ENCODE measurements around the gene RNPEPL1.

RNPEPL1 gene

DNA sequence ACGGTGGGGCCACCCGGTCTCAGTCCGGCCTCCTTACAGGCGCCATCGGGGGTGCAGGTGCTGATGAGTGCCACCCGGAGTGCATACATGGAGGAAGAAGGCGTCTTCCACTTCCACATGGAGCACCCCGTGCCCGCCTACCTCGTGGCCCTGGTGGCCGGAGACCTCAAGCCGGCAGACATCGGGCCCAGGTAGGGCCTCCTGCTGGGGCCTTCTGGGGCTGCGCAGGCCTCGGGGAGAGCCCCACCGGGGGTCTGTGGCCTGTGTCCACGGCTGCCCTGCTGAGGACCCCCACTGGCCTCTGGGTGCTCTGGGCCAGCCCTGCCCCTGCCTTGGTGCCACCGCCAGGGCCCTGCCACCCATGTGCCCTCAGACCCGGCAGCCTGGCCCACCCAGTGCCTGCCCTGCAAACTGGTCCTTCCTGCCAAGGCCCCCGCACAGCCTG is 4.8 kb downstream of the RNPEPL1 start:
- CTCF ChIA-PET, result no interaction called here
- Histone ChIP-seq H3K36me3 (ENCODE audit: control insufficient read depth in 2 of 2, insufficient read depth in 1 of 2, low read length in 2 of 2) (peaks cover 0 to 42% of the 10 kb centered on the region in 2 experiments; a peak in 1 of 3 replicates), H3K27ac (ENCODE audit: extremely low read depth, low read depth, low read length) (no peak overlapping the region), H3K4me3 (ENCODE audit: low read depth, low read length) (no peak overlapping the region), H3K9me3 (ENCODE audit: control insufficient read depth, insufficient read depth, low read depth, low read length) (no peaks in the 10 kb centered on the region), H3K4me1 (ENCODE audit: control insufficient read depth, insufficient read depth, low read length) (no peaks in the 10 kb centered on the region)
- POLR2A ChIA-PET, result interaction anchor here (1.8 kb wide), 1 partner anchor 14 kb away, joined by 7 read pairs; the partner anchor contains the start of gene CAPN10
- TF ChIP-seq, protein P1, sequence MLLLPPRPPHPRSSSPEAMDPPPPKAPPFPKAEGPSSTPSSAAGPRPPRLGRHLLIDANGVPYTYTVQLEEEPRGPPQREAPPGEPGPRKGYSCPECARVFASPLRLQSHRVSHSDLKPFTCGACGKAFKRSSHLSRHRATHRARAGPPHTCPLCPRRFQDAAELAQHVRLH (tag by site-specific recombination; IDR thresholded peaks at IDR 0.05), result no peak
- no peak for TF ChIP-seq SP2 (tag by site-specific recombination; IDR thresholded peaks at IDR 0.05)

DNA sequence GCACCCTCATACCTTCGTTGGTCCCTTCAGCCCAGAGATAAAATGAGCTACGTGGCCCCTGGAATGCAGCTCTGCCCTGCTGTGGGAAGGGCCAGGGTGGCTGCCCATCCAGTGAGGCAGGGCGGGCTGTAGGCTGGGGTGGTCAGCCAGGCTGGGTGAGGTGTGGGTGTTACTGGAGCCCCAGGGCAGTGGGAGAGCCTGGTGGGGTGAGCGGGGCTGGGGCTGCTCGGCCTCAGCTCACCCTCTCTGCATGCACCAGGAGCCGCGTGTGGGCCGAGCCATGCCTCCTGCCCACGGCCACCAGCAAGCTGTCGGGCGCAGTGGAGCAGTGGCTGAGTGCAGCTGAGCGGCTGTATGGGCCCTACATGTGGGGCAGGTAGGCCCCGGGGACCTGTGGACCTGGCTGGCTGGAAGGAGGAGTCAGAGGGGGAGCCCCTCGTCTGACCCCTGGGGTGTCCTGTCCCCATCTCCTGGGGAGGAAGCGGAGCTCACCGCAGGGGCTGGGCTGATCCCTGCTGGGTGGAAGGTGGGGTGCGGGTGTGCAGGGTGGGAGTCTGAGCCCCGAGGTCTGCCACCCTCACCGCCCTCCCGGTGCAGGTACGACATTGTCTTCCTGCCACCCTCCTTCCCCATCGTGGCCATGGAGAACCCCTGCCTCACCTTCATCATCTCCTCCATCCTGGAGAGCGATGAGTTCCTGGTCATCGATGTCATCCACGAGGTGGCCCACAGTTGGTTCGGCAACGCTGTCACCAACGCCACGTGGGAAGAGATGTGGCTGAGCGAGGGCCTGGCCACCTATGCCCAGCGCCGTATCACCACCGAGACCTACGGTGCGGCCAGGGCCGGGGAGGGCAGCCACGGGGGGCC is 5.5 kb downstream of the RNPEPL1 start:
- POLR2A ChIA-PET, result interaction anchor here (1.8 kb wide), 1 partner anchor 13 kb away, joined by 7 read pairs; the partner anchor contains the start of gene CAPN10
- TF ChIP-seq, protein P2, sequence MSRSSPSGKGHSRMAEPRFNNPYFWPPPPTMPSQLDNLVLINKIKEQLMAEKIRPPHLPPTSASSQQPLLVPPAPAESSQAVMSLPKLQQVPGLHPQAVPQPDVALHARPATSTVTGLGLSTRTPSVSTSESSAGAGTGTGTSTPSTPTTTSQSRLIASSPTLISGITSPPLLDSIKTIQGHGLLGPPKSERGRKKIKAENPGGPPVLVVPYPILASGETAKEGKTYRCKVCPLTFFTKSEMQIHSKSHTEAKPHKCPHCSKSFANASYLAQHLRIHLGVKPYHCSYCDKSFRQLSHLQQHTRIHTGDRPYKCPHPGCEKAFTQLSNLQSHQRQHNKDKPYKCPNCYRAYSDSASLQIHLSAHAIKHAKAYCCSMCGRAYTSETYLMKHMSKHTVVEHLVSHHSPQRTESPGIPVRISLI (tag by site-specific recombination; IDR thresholded peaks at IDR 0.05), result no peak
- TF ChIP-seq, protein P3, sequence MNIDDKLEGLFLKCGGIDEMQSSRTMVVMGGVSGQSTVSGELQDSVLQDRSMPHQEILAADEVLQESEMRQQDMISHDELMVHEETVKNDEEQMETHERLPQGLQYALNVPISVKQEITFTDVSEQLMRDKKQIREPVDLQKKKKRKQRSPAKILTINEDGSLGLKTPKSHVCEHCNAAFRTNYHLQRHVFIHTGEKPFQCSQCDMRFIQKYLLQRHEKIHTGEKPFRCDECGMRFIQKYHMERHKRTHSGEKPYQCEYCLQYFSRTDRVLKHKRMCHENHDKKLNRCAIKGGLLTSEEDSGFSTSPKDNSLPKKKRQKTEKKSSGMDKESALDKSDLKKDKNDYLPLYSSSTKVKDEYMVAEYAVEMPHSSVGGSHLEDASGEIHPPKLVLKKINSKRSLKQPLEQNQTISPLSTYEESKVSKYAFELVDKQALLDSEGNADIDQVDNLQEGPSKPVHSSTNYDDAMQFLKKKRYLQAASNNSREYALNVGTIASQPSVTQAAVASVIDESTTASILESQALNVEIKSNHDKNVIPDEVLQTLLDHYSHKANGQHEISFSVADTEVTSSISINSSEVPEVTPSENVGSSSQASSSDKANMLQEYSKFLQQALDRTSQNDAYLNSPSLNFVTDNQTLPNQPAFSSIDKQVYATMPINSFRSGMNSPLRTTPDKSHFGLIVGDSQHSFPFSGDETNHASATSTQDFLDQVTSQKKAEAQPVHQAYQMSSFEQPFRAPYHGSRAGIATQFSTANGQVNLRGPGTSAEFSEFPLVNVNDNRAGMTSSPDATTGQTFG (tag by site-specific recombination; IDR thresholded peaks at IDR 0.05; ENCODE audit: borderline replicate concordance), result no peak
- TF ChIP-seq ZNF211 (tag by site-specific recombination; IDR thresholded peaks at IDR 0.05; ENCODE audit: low read depth) (no peak), ZFHX2 (tag by site-specific recombination; conservative IDR thresholded peaks at IDR 0.05) (peak; percentile 64), EGR2 (tag by site-specific recombination; IDR thresholded peaks at IDR 0.05; ENCODE audit: low read depth) (peak; percentile 69), ZNF16 (tag by site-specific recombination; IDR thresholded peaks at IDR 0.05; ENCODE audit: low read depth) (no peak), GLIS2 (tag by site-specific recombination; IDR thresholded peaks at IDR 0.05) (0 out of 2 replicates have a peak, but pooled peaks have one; percentile 29)

DNA sequence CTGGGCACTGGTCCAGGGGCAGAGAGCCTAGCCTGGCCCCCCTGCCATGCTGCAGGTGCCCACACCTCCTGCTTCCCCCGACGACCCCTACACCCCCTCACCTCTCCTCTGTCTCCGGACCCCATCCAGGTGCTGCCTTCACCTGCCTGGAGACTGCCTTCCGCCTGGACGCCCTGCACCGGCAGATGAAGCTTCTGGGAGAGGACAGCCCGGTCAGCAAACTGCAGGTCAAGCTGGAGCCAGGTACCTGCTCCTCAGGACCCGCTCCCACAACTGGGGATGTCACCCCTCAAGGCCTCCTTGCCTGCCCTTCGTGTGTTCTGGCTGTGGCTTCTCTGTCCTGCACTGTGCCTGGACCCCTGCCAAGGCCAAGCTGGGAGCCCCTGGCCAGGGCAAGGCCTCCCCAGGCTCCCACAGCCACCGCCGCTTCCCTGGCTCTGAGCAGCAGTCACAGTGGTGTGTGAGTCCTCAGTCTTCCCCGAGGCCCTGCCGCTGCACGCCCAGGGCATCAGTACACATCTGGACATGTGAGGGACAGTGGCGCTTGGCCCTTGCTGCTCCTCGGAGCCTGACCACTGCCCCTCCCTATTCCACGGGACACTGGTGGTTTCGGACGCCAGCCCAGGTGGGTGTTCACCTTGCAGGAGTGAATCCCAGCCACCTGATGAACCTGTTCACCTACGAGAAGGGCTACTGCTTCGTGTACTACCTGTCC is 6.3 kb downstream of the RNPEPL1 start:
- no peaks in the 10 kb centered on the region; the same call in 1 of the 2 replicates for H3K4me1 ChIP-seq (ENCODE audit: control insufficient read depth, insufficient read depth, low read length)
- POLR2A ChIA-PET, result interaction anchor here (1.4 to 1.8 kb wide), 2 partner anchors 12 kb away, joined by 5 to 7 read pairs; partner anchors contain the start of gene CAPN10
- no peak overlapping the region for H3K4me3 ChIP-seq (ENCODE audit: low read depth, low read length)
- no peak overlapping the region for H3K27ac ChIP-seq (ENCODE audit: extremely low read depth, low read depth, low read length)
- H3K36me3 ChIP-seq (ENCODE audit: control insufficient read depth in 2 of 2, insufficient read depth in 1 of 2, low read length in 2 of 2), result peaks cover 0 to 47% of the 10 kb centered on the region in 2 experiments; a peak in 1 of 3 replicates
- no peaks in the 10 kb centered on the region for H3K9me3 ChIP-seq (ENCODE audit: control insufficient read depth, insufficient read depth, low read depth, low read length)
- CTCF ChIA-PET, result interaction anchor here (0.7 kb wide), 1 partner anchor 12 kb away, joined by 4 read pairs; the partner anchor contains the start of gene CAPN10
- TF ChIP-seq ZNF837 (tag by site-specific recombination; IDR thresholded peaks at IDR 0.05) (no peak), OVOL3 (tag by site-specific recombination; IDR thresholded peaks at IDR 0.05) (no peak), ZNF157 (tag by site-specific recombination; IDR thresholded peaks at IDR 0.05) (no peak), ZNF530 (tag by site-specific recombination; IDR thresholded peaks at IDR 0.05; ENCODE audit: low read depth) (no peak), ZNF404 (tag by site-specific recombination; IDR thresholded peaks at IDR 0.05) (no peak), ZNF785 (tag by site-specific recombination; IDR thresholded peaks at IDR 0.05) (no peak)
- TF ChIP-seq, protein P4, sequence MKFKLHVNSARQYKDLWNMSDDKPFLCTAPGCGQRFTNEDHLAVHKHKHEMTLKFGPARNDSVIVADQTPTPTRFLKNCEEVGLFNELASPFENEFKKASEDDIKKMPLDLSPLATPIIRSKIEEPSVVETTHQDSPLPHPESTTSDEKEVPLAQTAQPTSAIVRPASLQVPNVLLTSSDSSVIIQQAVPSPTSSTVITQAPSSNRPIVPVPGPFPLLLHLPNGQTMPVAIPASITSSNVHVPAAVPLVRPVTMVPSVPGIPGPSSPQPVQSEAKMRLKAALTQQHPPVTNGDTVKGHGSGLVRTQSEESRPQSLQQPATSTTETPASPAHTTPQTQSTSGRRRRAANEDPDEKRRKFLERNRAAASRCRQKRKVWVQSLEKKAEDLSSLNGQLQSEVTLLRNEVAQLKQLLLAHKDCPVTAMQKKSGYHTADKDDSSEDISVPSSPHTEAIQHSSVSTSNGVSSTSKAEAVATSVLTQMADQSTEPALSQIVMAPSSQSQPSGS (tag by site-specific recombination; IDR thresholded peaks at IDR 0.05; ENCODE audit: low read depth), result no peak
- TF ChIP-seq, protein P5, sequence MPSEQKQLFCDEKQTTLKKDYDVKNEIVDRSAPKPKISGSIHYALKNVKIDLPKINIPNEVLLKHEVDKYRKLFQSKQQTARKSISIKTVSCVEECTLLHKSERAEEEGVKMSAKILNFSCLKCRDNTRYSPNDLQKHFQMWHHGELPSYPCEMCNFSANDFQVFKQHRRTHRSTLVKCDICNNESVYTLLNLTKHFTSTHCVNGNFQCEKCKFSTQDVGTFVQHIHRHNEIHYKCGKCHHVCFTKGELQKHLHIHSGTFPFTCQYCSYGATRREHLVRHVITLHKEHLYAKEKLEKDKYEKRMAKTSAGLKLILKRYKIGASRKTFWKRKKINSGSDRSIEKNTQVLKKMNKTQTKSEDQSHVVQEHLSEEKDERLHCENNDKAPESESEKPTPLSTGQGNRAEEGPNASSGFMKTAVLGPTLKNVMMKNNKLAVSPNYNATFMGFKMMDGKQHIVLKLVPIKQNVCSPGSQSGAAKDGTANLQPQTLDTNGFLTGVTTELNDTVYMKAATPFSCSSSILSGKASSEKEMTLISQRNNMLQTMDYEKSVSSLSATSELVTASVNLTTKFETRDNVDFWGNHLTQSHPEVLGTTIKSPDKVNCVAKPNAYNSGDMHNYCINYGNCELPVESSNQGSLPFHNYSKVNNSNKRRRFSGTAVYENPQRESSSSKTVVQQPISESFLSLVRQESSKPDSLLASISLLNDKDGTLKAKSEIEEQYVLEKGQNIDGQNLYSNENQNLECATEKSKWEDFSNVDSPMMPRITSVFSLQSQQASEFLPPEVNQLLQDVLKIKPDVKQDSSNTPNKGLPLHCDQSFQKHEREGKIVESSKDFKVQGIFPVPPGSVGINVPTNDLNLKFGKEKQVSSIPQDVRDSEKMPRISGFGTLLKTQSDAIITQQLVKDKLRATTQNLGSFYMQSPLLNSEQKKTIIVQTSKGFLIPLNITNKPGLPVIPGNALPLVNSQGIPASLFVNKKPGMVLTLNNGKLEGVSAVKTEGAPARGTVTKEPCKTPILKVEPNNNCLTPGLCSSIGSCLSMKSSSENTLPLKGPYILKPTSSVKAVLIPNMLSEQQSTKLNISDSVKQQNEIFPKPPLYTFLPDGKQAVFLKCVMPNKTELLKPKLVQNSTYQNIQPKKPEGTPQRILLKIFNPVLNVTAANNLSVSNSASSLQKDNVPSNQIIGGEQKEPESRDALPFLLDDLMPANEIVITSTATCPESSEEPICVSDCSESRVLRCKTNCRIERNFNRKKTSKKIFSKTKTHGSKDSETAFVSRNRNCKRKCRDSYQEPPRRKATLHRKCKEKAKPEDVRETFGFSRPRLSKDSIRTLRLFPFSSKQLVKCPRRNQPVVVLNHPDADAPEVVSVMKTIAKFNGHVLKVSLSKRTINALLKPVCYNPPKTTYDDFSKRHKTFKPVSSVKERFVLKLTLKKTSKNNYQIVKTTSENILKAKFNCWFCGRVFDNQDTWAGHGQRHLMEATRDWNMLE (tag by site-specific recombination; conservative IDR thresholded peaks at IDR 0.05; ENCODE audit: low read depth), result no peak

More for the DNA sequence above, 5.5 kb downstream of the RNPEPL1 start:
- H3K27ac ChIP-seq (ENCODE audit: extremely low read depth, low read depth, low read length), result no peak overlapping the region
- no peaks in the 10 kb centered on the region for H3K4me1 ChIP-seq (ENCODE audit: control insufficient read depth, insufficient read depth, low read length)
- no peak overlapping the region for H3K4me3 ChIP-seq (ENCODE audit: low read depth, low read length)
- H3K9me3 ChIP-seq (ENCODE audit: control insufficient read depth, insufficient read depth, low read depth, low read length), result no peaks in the 10 kb centered on the region
- CTCF ChIA-PET, result no interaction called here
- H3K36me3 ChIP-seq (ENCODE audit: control insufficient read depth in 2 of 2, insufficient read depth in 1 of 2, low read length in 2 of 2), result peaks cover 0 to 47% of the 10 kb centered on the region in 2 experiments; a peak in 1 of 3 replicates
